HG03565 (cell line): ENCODE results near the gene PLCB3.
"Not testable (repeated sequence)": the region's sequence is repeated elsewhere in the genome, so short reads cannot be mapped to it uniquely, and the experiment has no call there.

ENCODE experiments used
- ATAC-seq: cut with Tn5 transposase; IDR thresholded peaks from one replicate; pipeline ENCODE4 v1.9.1; 2021; ENCODE audit warnings: mild to moderate bottlenecking, moderate library complexity; ENCODE audit not compliant: unreplicated experiment

Gene PLCB3

DNA sequence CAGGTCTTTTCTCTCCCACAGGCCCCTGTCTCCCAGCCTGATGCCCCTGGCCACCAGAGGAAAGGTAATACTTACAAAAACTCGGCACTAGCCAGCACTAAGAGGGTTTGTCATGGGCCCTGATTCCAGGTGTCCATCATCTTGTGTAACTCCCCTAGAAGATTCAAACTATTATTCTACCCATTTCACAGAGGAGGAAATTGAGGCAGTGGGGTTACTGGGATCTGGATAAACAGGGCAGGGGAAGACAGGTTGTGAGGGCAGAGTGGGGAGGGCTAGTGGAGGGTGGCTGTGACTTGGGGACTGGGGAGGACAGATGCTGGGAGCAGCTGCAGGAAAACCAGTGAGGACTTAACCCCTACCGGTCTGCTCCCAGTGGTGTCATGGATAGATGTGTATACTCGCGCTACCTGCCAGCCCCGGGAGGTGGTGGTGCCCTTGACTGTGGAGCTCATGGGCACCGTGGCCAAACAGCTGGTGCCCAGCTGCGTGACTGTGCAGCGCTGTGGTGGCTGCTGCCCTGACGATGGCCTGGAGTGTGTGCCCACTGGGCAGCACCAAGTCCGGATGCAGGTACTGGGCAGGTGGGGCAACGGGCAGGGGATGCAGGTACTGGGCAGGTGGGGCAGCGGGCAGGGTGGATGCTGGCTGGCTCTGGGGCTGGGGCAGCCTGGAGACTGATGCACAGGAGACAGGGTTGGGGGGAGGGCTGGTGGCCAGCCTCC lies 15.7 kb upstream of the PLCB3 start:
- no peak for ATAC-seq

DNA sequence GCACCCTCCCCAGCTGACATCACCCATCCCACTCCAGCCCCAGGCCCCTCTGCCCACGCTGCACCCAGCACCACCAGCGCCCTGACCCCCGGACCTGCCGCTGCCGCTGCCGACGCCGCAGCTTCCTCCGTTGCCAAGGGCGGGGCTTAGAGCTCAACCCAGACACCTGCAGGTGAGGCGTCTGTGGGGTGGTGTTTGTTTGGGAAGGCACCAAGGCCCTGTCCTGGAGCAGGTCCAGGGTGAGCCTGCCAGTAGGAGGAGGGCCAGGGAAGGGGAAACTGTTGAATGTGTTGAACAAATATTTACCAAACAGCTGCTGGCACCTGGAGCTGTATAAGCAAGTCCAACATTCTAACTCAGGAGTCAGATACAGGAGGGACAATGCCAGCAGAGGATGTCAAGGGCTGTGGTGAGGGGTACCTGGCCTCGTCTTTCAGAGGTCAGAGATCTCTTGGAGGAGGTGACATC lies 13.8 kb upstream of the PLCB3 start:
- no peak for ATAC-seq

DNA sequence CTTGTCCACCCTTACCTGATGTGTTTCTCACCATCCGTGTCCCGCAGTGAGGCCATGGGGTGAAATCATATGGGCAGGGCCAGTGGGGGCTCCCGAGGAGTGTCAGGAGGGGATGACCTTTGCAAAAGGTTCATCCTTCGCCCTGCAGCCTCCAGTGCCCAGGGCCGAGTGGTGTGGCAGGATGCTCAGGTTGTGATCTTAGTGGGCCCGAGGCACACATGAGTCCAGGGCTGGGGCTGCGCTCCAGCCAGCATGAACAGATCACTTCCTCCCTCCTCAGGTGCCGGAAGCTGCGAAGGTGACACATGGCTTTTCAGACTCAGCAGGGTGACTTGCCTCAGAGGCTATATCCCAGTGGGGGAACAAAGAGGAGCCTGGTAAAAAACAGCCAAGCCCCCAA lies 13.3 kb upstream of the PLCB3 start:
- no peak for ATAC-seq

DNA sequence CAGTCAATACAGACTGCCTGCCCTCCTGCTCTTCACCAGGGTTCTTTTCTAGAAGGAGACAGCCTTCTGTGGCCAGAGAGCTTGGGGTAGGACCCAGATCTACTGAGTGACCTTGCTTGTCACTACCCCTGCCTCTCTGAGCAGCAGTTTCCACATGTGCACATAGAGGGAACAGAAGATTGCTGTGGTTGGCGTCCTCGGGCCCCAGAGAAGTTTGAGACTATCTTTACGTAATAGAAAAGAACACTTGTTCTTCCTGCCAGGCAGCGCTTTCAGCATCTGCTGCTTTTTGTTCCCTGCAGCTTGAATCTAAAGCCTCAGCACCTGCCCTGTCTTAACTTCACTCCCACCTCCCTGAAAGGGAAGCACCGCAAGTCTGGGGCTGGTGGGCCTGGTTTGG lies 12.3 kb upstream of the PLCB3 start:
- no peak for ATAC-seq

DNA sequence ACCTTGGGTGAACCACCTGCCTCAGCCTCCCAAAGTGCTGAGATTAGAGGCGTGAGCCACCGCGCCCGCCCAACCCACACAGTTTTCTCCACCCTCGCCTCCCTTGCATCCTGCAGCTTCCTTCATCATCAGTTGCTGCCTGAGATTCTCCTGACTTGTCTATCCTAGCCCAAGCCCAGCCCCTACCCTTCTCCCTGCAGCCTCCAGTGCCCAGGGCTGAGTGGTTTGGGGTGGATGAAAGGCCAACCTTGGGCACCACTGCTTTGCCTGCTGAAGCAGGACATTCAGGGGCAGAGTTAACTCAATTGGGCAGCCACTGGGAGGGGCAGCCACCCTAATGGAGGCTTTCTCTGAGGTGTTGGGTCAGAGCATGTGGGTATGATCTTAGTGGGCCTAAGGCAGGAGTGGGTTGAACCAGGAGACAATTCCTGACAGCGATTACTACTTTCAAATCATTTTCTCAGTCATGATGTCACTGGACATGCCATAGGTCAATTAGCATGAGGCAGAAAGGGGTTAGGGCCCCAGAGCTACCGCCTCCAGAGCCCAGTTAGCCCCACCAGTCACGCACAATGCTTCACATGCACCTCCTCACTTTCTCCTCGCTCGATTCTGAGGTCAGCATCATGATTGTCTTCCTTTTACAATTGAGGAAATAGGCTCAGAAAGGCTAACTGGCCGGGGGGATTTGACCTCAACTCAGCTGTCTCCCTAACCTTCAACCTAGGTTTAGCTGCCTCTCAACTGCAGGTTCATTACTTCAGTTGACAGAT lies 11.5 kb upstream of the PLCB3 start:
- no peak for ATAC-seq

DNA sequence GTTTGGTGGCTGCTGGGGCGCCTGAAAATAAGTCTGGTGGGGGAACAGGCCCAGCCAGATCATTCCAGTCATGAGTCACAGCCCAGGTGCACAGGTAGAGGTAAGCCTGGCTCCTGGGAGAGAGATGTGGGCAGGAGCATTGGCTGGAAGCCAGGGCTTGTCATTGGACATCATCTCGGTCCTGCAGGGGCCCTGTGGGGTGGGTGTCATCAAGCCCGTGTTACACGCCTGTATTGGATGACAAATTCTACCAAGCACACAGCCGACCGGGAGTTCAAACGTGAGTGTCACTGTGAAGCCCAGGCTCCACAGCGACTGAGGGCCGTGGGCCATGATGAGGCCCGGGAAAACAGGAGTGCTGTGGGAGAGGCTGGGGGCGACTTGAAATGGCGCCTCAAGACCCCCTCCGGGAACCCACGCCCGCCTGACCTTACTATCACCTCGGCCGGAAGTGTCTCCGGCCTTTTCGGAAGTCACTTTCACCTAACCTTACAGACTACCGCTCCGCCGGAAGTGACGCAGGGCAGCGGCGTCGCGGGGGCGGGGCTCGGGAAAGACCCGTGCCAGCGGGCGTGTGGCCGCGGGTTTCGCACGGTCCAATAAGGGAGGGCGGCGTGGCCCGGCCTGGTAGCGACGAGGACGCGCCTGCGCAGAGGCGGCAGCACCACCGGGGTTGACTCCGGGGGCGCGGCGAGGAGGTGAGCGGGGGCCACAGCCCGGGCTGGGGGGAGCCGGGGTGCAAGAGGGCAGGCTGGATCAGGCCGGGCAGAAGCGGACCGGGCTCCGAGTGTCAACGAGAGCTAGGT lies 10.7 kb upstream of the PLCB3 start, which contains the start of gene FKBP2:
Gene FKBP2, plus strand, starts transcription at position 661 of the 806 bp plus-strand sequence. CDS start 1,293 bp downstream, outside the sequence.
- ATAC-seq: peak; percentile 45

DNA sequence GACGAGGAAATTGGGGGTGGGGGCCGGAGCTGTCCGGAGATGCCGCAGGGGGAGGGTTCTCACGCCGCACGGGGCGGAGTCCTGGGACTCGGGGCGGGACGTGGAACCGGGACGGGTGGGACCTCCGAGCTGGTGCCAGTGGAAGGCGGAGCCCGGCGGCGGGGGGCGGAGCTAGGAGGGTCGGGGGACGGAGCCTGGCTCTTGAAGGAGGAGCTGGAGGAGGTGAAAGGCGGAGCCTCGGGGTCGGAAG lies 10.2 kb upstream of the PLCB3 start:
- peak; percentile 53 for ATAC-seq

DNA sequence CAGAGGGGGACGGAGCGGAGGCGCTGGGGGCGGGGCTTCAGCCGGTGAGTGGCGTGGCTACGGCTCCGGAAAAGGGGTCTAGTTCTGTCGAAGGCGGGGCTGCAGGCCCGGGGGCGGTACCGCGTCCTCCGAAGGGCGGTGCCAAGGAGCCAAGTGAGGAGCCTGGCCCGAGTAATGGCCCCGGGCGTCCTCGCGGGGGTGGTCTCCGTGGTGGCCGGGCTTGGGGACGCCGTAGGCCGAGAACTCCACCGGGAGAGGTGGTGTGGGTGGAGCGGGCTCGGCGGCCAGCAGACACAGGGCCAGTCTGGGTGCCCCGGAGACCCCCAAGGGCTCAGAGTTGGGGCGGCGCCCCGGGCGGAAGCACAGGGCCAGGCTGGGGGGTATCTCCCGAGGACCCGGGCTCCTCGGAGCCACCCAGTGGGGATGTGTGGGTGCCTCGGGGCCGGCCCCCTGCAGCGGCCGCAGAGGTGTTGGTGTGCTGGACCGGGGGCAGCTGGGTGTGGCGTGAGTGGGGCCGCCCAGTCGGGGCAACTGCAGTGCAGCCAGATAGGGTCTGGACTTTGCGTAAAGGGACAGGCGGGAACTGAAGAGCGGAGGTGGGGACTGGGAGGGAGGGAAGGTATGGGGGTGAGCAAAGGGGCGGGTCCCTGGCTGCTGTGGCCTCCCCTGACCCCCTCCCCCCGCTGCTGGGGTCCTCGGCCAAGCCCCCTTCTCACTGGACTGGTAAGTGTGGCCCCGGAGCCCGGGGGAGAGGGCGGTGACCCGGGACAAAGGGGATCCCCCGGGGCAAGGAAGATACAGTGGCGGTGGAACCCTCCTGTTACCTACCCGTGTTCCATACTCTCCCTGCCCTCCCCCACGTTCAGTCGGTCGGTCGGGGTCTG lies 9.6 kb upstream of the PLCB3 start:
- ATAC-seq: peak; percentile 0

DNA sequence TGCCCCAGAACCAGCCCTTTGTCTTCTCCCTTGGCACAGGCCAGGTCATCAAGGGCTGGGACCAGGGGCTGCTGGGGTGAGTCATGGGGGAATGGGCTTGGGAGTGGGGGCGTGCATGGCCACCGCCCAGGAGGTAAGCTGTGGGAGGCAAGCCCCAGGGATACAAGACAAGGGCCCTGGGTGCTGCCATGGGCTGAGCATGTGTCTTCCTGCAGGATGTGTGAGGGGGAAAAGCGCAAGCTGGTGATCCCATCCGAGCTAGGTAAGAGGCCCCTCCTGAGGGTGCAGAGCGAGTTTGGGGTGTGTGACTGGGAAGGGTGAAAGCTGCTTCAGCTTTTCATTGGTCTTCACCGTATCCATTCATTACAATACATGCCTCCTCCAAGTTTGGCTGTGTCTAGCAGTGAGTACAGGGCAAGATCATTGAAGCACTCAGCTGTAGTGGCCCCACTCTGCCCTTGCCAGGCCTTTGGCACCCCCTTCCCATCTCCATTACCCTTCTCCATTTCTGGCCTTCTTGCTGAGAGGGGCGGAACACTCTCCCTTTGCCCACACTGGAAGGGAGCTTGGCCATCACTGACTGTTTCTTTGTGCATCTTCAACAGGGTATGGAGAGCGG lies 8.0 kb upstream of the PLCB3 start:
- ATAC-seq: no peak

DNA sequence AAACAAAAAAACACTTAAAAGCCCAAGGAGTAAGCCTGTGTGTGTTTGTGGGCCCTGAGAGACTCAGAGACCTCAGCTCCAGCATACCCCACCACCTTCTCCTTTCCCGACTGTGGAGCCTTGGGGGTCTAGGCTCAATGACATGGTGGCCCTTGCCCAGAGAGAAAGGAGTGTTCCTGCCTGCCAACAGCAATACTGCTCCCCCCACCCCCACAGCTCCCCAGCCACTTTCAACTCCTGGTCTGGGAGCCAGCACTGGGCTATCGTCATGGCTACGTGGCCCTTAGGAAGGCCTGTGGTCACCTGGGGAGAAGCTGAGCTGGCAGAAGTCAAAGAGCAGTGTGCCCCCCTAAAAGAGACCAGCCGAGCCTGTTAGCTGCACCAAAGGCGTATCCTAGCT lies 7.2 kb upstream of the PLCB3 start:
- ATAC-seq: no peak

DNA sequence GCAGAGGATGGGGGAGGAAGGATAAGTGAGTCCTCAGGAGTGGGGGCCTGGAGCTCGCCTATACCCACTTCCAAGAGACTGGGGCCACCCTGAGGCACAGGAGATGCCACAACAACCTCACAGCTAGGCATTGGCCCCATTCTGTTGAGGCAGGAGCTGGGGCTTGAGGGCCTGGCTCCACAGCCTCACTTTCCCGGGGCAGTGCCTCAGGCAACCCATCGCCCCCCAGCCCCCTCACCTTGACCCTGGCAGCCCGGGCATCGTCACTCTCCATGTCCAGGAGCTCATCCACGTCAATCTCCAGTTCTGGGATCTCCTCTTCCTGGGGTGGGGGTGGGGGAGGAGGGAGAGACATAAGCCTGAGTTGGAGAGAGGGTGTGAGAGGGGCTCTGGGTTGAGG lies 6.4 kb upstream of the PLCB3 start:
- ATAC-seq: no peak

DNA sequence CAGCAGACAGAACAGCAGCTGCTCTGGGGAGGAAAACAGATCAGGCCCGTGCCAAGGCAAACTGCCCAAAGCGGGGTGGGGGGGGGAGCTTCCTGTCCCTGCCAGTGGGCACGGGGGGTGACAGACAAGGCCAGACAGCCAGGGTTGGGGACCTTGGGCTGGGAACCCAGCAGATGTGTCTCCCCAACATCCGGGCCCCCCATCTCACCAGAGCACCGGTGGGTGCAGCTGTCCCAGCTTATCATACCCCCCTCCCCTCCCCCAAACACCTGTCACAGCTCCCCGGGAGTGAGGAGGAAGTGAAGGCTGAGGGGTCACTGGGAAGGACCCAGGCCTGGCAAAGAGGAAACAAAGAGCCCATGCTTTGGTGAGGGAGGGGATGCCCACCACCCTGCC lies 5.9 kb upstream of the PLCB3 start:
- no peak for ATAC-seq

DNA sequence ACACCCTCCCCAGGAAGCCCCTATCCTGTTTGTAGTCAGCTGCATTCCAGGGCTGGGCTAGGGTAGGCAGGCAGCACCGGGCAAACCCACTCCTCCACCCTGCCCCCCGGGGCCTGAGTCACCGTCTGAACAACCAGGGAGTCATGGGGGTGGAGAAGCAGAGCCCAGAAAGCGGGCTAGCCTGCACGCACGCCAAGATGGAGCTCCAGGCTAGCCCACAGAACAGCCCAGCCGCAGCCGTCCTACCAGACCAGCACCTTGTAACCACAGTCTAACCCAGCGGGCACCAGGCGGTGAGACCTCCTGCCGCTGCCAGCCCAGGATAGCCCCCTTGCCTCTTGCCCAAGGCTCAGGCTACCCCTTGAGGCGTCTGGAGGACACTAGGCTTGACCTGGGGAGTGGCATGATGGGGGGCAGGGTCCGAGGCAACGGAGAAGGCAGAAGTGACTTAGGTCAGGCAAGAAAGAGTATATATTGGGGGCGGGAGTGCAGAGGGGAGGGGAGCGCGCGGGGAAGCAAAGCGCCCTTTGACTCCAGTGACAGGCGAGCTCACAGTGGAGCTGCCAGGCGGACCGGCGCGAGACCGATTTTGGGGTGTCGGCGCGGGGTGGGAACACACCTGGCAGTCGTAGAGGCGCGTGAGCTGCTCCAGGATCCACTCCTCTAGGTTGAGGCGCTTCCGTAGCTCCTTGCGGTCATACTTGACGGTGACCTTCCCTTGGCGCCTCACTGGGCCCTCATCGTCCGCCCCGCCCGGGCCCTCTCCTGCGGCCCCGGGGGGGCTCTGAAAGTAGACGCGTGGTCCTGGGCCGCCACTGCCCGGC lies 5.3 kb upstream of the PLCB3 start:
- ATAC-seq: no peak

DNA sequence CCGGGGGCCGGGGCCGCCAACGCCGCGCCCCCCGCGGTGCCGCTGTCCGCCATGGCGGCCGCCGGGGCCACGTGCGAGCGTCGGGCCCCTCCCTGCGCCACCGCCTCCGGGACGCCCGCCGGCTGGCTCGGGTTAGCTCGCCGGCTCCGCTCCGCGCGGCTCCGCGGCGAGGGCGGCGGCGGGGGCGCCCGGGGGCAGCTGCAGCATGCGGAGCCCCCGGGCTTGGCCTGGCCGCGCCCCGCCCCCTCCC lies 4.8 kb upstream of the PLCB3 start:
- ATAC-seq: not testable (repeated sequence)

DNA sequence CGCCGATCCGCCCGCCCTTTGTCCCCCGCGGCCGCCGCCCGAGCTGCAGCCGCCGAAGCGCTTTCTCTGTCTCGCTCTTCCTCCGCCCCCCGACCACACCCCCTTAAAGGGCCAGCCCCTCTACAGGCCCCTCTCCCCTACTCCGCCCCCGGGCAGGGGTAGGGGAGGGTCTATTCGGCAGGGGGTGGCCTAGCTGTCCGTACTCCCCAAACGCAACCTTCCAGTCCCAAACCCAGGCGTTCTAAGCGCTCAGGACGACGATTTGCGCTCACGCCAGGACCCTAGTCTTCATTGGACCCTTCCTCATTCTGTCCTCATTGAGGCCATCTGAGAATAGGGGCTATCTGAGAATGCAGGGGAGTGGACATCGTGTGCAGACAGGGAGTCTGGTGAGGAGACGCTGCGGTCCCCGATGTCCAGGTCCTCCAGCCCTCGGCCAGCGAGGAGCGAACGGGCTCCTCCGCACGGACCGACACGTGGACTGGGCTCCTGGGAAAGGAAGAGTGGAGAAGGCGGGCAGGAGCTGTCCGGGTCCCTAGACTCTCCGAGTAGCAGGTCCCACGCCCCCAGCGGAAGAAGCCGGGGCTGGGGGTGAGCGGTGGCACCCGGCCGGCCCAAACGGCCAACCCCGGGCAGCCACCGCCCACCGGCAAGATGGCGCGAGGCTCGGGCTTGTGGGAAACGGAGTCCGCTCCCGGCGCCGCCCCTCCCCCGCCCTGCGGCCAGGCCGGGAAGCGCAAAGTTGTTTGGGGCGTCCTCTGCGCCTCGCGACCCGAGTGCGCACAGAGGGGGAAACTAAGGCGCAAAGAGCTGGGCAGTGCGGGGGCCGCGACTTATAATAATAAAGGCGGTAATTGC lies 4.2 kb upstream of the PLCB3 start, which contains the start of gene PPP1R14B:
Gene PPP1R14B, minus strand, starts transcription at position 73 of the 858 bp plus-strand sequence. CDS start 270 bp downstream, outside the sequence.
- no peak for ATAC-seq

DNA sequence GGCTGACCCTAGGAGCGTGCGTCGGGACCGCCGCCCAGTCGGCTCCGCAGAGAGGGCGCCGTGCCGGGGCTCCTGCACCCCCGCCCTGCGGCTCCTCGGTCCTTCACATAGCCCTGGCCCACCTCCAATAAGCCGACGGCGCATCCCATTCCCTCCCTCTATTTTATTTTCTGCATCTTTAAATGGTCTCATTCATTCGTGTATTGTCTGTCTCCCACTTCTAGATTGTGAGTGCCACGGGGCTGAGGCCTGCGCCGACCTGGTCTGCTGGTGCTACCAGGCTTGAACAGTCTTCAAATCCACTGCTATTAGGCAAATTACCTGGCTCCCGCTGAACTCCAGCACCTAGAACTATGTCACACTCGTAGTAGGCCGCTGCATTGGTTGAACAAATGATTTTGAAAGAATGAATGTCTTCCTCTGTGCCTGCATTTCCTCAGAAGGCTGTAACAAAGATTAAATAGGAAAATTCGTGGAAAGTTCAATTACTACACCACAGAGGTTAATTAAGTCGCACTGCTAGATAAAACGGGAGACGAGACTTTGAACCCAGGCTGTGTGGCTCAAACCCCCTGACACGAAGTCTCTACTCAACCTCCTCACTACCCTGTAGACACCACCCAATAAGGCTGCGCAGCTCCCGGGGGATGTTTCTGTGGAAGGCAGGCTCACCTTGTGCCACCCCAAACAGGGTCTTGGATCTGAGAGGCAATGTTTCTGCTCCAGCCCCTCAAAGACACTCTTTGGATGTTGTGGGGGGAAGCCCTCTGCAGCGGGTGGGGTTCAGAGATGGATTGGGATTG lies 3.4 kb upstream of the PLCB3 start:
- ATAC-seq: no peak

DNA sequence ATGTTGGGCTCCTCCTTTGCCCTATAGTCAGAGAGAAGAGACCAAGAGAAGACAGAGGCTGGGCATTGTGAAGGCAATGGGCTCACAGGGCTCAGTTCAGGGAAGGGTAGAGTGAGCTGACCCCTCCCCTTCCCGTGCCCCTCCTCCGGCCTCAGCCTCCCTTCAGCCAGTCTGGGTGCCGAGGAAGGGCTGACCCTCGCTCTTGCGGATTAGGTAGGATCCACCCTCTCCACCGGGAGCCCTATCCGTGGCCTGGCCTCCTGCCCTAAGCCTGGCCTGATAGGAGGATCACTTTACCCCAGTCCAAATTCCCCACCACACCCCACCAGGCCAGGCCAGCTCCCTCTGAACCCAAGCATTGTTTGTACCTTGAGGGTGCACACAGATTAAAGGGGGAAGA lies 2.8 kb upstream of the PLCB3 start:
- ATAC-seq: no peak

DNA sequence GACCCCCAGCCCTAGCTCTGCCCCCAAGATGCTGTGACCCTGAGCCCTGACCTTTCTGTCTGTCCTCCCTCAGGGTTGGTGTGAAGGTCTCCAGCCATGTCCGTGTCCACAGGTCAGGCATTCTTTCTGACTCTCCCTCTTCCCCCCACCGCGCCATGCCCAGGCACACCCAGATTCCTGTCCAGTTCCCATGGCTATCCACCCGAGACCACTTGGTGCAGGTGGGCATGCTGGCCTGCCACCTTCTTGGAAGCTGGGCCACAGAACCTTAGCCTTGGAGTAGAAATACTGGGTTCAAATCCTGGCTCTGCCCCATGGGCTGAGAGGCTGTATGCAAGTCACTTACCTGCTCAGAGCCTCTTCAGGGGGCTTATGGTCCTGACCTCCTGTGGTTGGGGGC lies 2.3 kb upstream of the PLCB3 start:
- no peak for ATAC-seq
